ENCODE data around the gene SCRN3.

DNA sequence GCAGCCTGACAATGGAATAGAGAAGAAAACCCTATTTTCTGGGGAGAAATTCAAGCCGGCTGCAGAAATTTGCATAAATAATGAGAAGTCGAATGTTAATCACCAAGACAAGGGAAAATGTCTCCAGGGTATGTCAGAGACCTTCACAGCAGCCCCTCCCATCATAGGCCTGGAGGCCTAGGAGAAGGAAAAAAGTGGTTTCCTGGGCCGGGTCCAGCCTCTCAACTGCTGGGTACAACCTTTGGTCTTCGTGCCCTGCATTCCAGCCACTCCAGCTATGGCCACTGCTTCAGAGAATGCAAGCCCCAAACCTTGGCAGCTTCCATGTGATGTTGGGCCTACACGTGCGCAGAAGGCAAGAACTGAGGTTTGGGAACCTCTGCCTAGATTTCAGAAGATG, 6.0 kb upstream of the SCRN3 start:
- TF ChIP-seq, protein P1, sequence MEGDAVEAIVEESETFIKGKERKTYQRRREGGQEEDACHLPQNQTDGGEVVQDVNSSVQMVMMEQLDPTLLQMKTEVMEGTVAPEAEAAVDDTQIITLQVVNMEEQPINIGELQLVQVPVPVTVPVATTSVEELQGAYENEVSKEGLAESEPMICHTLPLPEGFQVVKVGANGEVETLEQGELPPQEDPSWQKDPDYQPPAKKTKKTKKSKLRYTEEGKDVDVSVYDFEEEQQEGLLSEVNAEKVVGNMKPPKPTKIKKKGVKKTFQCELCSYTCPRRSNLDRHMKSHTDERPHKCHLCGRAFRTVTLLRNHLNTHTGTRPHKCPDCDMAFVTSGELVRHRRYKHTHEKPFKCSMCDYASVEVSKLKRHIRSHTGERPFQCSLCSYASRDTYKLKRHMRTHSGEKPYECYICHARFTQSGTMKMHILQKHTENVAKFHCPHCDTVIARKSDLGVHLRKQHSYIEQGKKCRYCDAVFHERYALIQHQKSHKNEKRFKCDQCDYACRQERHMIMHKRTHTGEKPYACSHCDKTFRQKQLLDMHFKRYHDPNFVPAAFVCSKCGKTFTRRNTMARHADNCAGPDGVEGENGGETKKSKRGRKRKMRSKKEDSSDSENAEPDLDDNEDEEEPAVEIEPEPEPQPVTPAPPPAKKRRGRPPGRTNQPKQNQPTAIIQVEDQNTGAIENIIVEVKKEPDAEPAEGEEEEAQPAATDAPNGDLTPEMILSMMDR (IDR thresholded peaks at IDR 0.05), result no peak
- TF ChIP-seq POLR2A (IDR thresholded peaks at IDR 0.05), result no peak
- TF ChIP-seq POLR2AphosphoS5 (IDR thresholded peaks at IDR 0.05; ENCODE audit: insufficient read depth in 1 of 2, low read depth in 1 of 2), result no peak

Data from vagina (tissue), 2 donors.